Stimulated activated CD4-positive, alpha-beta T cell treated with anti-CD3 and anti-CD28 coated beads, Interleukin-15, amount 100 ng/mL, for 48 hours (primary cell): ENCODE data around the gene PCNT.
"Not testable (repeated sequence)": the region's sequence is repeated elsewhere in the genome, so short reads cannot be mapped to it uniquely, and the experiment has no call there.

Experiments
- DNase-seq, 2 donors: peaks; one replicate each; pipeline ENCODE4 v3.0.0-alpha.2; 2020; ENCODE audit warnings: low read depth in 2 of 2

Gene PCNT

GRCh38 chr21:46385846-46386733, 62.1 kb downstream of the PCNT start:
- DNase-seq = no peak

- DNase-seq = no peak
These were observed 62.8 kb downstream of the PCNT start for GRCh38 chr21:46386734-46387088.

GRCh38 chr21:46388206-46388880, 64.4 kb downstream of the PCNT start:
- DNase-seq = no peak

GRCh38 chr21:46388896-46389295, 64.9 kb downstream of the PCNT start:
- DNase-seq = no peak

GRCh38 chr21:46390603-46391545, 66.9 kb downstream of the PCNT start:
- no peak for DNase-seq

- no peak for DNase-seq
These were observed 67.8 kb downstream of the PCNT start for GRCh38 chr21:46391773-46392172.

- DNase-seq = no peak
These were observed 69.0 kb downstream of the PCNT start for GRCh38 chr21:46392921-46393320.

GRCh38 chr21:46393451-46393940, 69.5 kb downstream of the PCNT start:
- no peak for DNase-seq

GRCh38 chr21:46393941-46394594, 70.1 kb downstream of the PCNT start:
- no peak for DNase-seq

GRCh38 chr21:46394595-46395104, 70.7 kb downstream of the PCNT start:
- no peak for DNase-seq

GRCh38 chr21:46397211-46397905, 73.4 kb downstream of the PCNT start:
- DNase-seq = no peak

GRCh38 chr21:46397993-46398392, 74.0 kb downstream of the PCNT start:
- DNase-seq = no peak

- no peak for DNase-seq
These were observed 75.2 kb downstream of the PCNT start for GRCh38 chr21:46399129-46399528.

GRCh38 chr21:46399686-46400085, 75.7 kb downstream of the PCNT start:
- no peak for DNase-seq

- no peak for DNase-seq
These were observed 77.4 kb downstream of the PCNT start for GRCh38 chr21:46401186-46401910.

GRCh38 chr21:46402421-46402820, 78.5 kb downstream of the PCNT start:
- DNase-seq = no peak

GRCh38 chr21:46403234-46403811, 79.4 kb downstream of the PCNT start:
- DNase-seq = not testable (repeated sequence)

- no peak for DNase-seq
These were observed 80.3 kb downstream of the PCNT start for GRCh38 chr21:46404306-46404705.

- DNase-seq = no peak
These were observed 82.0 kb downstream of the PCNT start for GRCh38 chr21:46406001-46406400.
